NCI-H2107 treated with DMSO at 0.1 percent for 48 hours (cell line): Measurements from ENCODE around the gene ADCY3.

Source experiments
- DNase-seq: peaks from one replicate; lab custom pipeline; 2025; ENCODE audit not compliant: unreplicated experiment; lab: John Stamatoyannopoulos, UW

Gene ADCY3

GRCh38 chr2:24832073-24832461 lies 88.0 kb downstream of the ADCY3 start:
- DNase-seq, result peak; percentile 12

- DNase-seq, result no peak
Measured at GRCh38 chr2:24831221-24832072, 88.6 kb downstream of the ADCY3 start.

GRCh38 chr2:24830786-24831185 lies 89.3 kb downstream of the ADCY3 start:
- DNase-seq, result no peak

GRCh38 chr2:24830351-24830750 lies 89.7 kb downstream of the ADCY3 start:
- no peak for DNase-seq

GRCh38 chr2:24828238-24828996 lies 91.6 kb downstream of the ADCY3 start:
- no peak for DNase-seq

- DNase-seq, result peak; percentile 78
Measured at GRCh38 chr2:24827321-24828237, 92.5 kb downstream of the ADCY3 start.

- no peak for DNase-seq
Measured at GRCh38 chr2:24826773-24827145, 93.3 kb downstream of the ADCY3 start.

GRCh38 chr2:24825883-24826772 lies 93.9 kb downstream of the ADCY3 start:
- DNase-seq, result no peak

- no peak for DNase-seq
Measured at GRCh38 chr2:24824966-24825882, 94.8 kb downstream of the ADCY3 start.

- DNase-seq, result no peak
Measured at GRCh38 chr2:24824071-24824588, 95.9 kb downstream of the ADCY3 start.

- DNase-seq, result peak; percentile 90
Measured at GRCh38 chr2:24822049-24822706, 97.9 kb downstream of the ADCY3 start.

GRCh38 chr2:24821433-24821891 lies 98.6 kb downstream of the ADCY3 start:
- no peak for DNase-seq

GRCh38 chr2:24820598-24821432 lies 99.2 kb downstream of the ADCY3 start:
- DNase-seq, result peak; percentile 68

GRCh38 chr2:24820175-24820513 lies 99.9 kb downstream of the ADCY3 start:
- DNase-seq, result no peak

GRCh38 chr2:24819442-24820174 lies 100.4 kb downstream of the ADCY3 start:
- DNase-seq, result no peak

- no peak for DNase-seq
Measured at GRCh38 chr2:24818721-24819167, 101.3 kb downstream of the ADCY3 start.

GRCh38 chr2:24816884-24817283 lies 103.2 kb downstream of the ADCY3 start:
- DNase-seq, result no peak
